ENCODE data around the gene PCDHB8. TPM values are rescaled to one million over a fixed set of nuclear protein-coding genes. Genes with fewer than 3 reads are reported as not detected.
"Not testable (repeated sequence)": the region's sequence is repeated elsewhere in the genome, so short reads cannot be mapped to it uniquely, and the experiment has no call there.

Gene PCDHB8
- total RNA-seq, 1 experiment from 2014 or later = not detected

GRCh38 chr5:141186897-141187512, 9.4 kb downstream of the PCDHB8 start, which contains the start of gene PCDHB9:
TSS of gene PCDHB9 (plus strand) at chr5:141187161. CDS start at chr5:141187319, 158 bp downstream.
- H3K9ac ChIP-seq (ENCODE audit: low read length) = no peak within 1 kb of the TSS
- POLR2A ChIA-PET = no interaction called here
- H3K4me2 ChIP-seq (ENCODE audit: low read length) = no peak within 1 kb of the TSS
- ATAC-seq = no peak
- H3K9me2 ChIP-seq (ENCODE audit: insufficient read depth) = no peaks in the 10 kb centered on the region
- CTCF ChIA-PET = interaction anchor here (0.6 to 1.4 kb wide), 4 partner anchors 10 to 981 kb away, joined by 3 to 5 read pairs (median 4); no protein-coding TSS in a partner anchor
- H3K27me3 ChIP-seq (ENCODE audit: insufficient read depth, low read length) = no peaks in the 10 kb centered on the region
- H2AFZ ChIP-seq (ENCODE audit: low read depth, low read length, poor library complexity, severe bottlenecking) = no peak within 1 kb of the TSS
- TF ChIP-seq ZNF274 (IDR thresholded peaks at IDR 0.05; ENCODE audit: low read depth, low read length) = no peak
- no peak for TF ChIP-seq EZH2phosphoT487 (IDR thresholded peaks at IDR 0.05; ENCODE audit: borderline replicate concordance)
- no peak for TF ChIP-seq SP1 (IDR thresholded peaks at IDR 0.05; ENCODE audit: low read depth)
- no peak for TF ChIP-seq EZH2 (IDR thresholded peaks at IDR 0.05)
- no peak for TF ChIP-seq TCF7L2 (IDR thresholded peaks at IDR 0.05; ENCODE audit: borderline replicate concordance, extremely low read depth, insufficient read depth, insufficient read length)
- TF ChIP-seq POLR2AphosphoS5 (IDR thresholded peaks at IDR 0.05; ENCODE audit: low read depth, low read length) = no peak
- TF ChIP-seq, protein P1, sequence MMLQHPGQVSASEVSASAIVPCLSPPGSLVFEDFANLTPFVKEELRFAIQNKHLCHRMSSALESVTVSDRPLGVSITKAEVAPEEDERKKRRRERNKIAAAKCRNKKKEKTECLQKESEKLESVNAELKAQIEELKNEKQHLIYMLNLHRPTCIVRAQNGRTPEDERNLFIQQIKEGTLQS (IDR thresholded peaks at IDR 0.05) = no peak
- TF ChIP-seq SIN3A (IDR thresholded peaks at IDR 0.05; ENCODE audit: low read depth) = no peak
- TF ChIP-seq POLR2A (IDR thresholded peaks at IDR 0.05; ENCODE audit: borderline replicate concordance, extremely low read depth, insufficient read depth, insufficient read length) = no peak
- no peak for TF ChIP-seq FOSL1 (IDR thresholded peaks at IDR 0.05; ENCODE audit: low read depth)
- TF ChIP-seq, protein P2, sequence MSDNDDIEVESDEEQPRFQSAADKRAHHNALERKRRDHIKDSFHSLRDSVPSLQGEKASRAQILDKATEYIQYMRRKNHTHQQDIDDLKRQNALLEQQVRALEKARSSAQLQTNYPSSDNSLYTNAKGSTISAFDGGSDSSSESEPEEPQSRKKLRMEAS (IDR thresholded peaks at IDR 0.05) = no peak
- TF ChIP-seq, protein P3, sequence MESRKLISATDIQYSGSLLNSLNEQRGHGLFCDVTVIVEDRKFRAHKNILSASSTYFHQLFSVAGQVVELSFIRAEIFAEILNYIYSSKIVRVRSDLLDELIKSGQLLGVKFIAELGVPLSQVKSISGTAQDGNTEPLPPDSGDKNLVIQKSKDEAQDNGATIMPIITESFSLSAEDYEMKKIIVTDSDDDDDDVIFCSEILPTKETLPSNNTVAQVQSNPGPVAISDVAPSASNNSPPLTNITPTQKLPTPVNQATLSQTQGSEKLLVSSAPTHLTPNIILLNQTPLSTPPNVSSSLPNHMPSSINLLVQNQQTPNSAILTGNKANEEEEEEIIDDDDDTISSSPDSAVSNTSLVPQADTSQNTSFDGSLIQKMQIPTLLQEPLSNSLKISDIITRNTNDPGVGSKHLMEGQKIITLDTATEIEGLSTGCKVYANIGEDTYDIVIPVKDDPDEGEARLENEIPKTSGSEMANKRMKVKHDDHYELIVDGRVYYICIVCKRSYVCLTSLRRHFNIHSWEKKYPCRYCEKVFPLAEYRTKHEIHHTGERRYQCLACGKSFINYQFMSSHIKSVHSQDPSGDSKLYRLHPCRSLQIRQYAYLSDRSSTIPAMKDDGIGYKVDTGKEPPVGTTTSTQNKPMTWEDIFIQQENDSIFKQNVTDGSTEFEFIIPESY (IDR thresholded peaks at IDR 0.05; ENCODE audit: extremely low read depth, insufficient replicate concordance, low read length) = no peak
- peak; percentile 44 to 78 (median 59); a peak in 5 of 6 replicates for TF ChIP-seq CTCF (IDR thresholded peaks at IDR 0.05 in 2 of 3, conservative IDR thresholded peaks at IDR 0.05 in 1 of 3; ENCODE audit: borderline replicate concordance in 1 of 3, insufficient read depth in 1 of 3, low read depth in 2 of 3, low read length in 2 of 3)
- TF ChIP-seq ELF1 (IDR thresholded peaks at IDR 0.05; ENCODE audit: borderline replicate concordance, low read depth) = no peak
- TF ChIP-seq EGR1 (IDR thresholded peaks at IDR 0.05; ENCODE audit: low read depth) = no peak
- TF ChIP-seq CBX3 (IDR thresholded peaks at IDR 0.05; ENCODE audit: low read depth) = no peak
- TF ChIP-seq RAD21 (IDR thresholded peaks at IDR 0.05; ENCODE audit: low read depth) = peak; percentile 52
- no peak for TF ChIP-seq CEBPB (IDR thresholded peaks at IDR 0.05; ENCODE audit: low read depth)
- H3K79me2 ChIP-seq (ENCODE audit: insufficient read depth, low read length) = no peaks in the 10 kb centered on the region
- no peak within 1 kb of the TSS for H3K4me3 ChIP-seq (replicated peaks in 1 of 2; ENCODE audit: low read depth in 1 of 2, low read length in 2 of 2)
- RAD21 ChIA-PET (ENCODE audit: low non-redundant PET in 1 of 2, low total read pairs in 2 of 2, uncharacterized antibody in 2 of 2, unreplicated experiment in 2 of 2) = no interaction called here
- H4K20me1 ChIP-seq (ENCODE audit: insufficient read depth) = no peaks in the 10 kb centered on the region
- no peaks in the 10 kb centered on the region for H3K9me3 ChIP-seq (ENCODE audit: control insufficient read depth in 1 of 2, insufficient read depth in 1 of 2, low read depth in 1 of 2, low read length in 2 of 2)
- intact Hi-C loops (cut with micrococcal nuclease) = no loop called here
- no TSS peak for BruUV-seq (replicated peaks)
- H3K36me3 ChIP-seq (ENCODE audit: control insufficient read depth in 1 of 2, insufficient read depth in 2 of 2, low read length in 2 of 2) = no peaks in the 10 kb centered on the region
- peak; percentile 6 for DNase-seq (ENCODE audit: low read depth, low spot score)
- no peak within 1 kb of the TSS for H3K27ac ChIP-seq (ENCODE audit: low read depth, low read length)
- no peaks in the 10 kb centered on the region for H3K4me1 ChIP-seq (ENCODE audit: control insufficient read depth in 1 of 2, insufficient read depth in 2 of 2, low read length in 2 of 2)

DNA sequence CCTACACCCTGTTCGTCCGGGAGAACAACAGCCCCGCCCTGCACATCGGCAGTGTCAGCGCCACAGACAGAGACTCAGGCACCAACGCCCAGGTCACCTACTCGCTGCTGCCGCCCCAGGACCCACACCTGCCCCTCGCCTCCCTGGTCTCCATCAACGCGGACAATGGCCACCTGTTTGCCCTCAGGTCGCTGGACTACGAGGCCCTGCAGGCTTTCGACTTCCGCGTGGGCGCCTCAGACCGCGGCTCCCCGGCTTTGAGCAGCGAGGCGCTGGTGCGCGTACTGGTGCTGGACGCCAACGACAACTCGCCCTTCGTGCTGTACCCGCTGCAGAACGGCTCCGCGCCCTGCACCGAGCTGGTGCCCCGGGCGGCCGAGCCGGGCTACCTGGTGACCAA, 11.1 kb downstream of the PCDHB8 start:
- POLR2A ChIA-PET; RAD21 ChIA-PET (ENCODE audit: low non-redundant PET in 1 of 2, low total read pairs in 2 of 2, uncharacterized antibody in 2 of 2, unreplicated experiment in 2 of 2); ATAC-seq; H2AFZ ChIP-seq (ENCODE audit: low read depth, low read length, poor library complexity, severe bottlenecking); H3K4me2 ChIP-seq (ENCODE audit: low read length); H4K20me1 ChIP-seq (ENCODE audit: insufficient read depth); H3K4me1 ChIP-seq (ENCODE audit: control insufficient read depth in 1 of 2, insufficient read depth in 2 of 2, low read length in 2 of 2); H3K9me3 ChIP-seq (ENCODE audit: control insufficient read depth in 1 of 2, insufficient read depth in 1 of 2, low read depth in 1 of 2, low read length in 2 of 2); intact Hi-C loops (cut with micrococcal nuclease); BruUV-seq (replicated peaks); H3K27me3 ChIP-seq (ENCODE audit: insufficient read depth, low read length); H3K27ac ChIP-seq (ENCODE audit: low read depth, low read length); CTCF ChIA-PET; H3K79me2 ChIP-seq (ENCODE audit: insufficient read depth, low read length); H3K9me2 ChIP-seq (ENCODE audit: insufficient read depth); H3K9ac ChIP-seq (ENCODE audit: low read length); DNase-seq (ENCODE audit: low read depth, low spot score); H3K36me3 ChIP-seq (ENCODE audit: control insufficient read depth in 1 of 2, insufficient read depth in 2 of 2, low read length in 2 of 2); H3K4me3 ChIP-seq (replicated peaks in 1 of 2; ENCODE audit: low read depth in 1 of 2, low read length in 2 of 2): not testable (repeated sequence)

All from HCT116 (cell line).